ENCODE measurements around the gene NKAIN4. TPM values are rescaled to one million over a fixed set of nuclear protein-coding genes. Genes with fewer than 3 reads are reported as not detected.

Gene NKAIN4
- total and polyA plus RNA-seq, 2 experiments from 2014 or later, result 13.5 to 21.0 TPM

- Histone ChIP-seq H3K4me3 (no peak overlapping the region), H3K9me2 (replicated peaks; ENCODE audit: insufficient read depth) (no peaks in the 10 kb centered on the region), H3K9me3 (ENCODE audit: low read depth) (no peaks in the 10 kb centered on the region), H3K4me1 (ENCODE audit: insufficient read depth) (peaks cover 60% of the 10 kb centered on the region), H3K4me2 (no peak overlapping the region), H3K27ac (no peak overlapping the region), H3K36me3 (replicated peaks; ENCODE audit: insufficient read depth, low read depth) (no peaks in the 10 kb centered on the region), H4K20me1 (ENCODE audit: insufficient read depth, poor library complexity, severe bottlenecking) (no peaks in the 10 kb centered on the region), H3K27me3 (peaks cover 27% of the 10 kb centered on the region), H3K79me2 (no peaks in the 10 kb centered on the region), H2AFZ (no peak overlapping the region)
- DNase-seq (ENCODE audit: low spot score), result no peak
- WGBS (ENCODE audit: low lambda C conversion rate, missing lambda C conversion rate), result 96% methylated on average over 4 of the region's 4 CpGs
- TF ChIP-seq EZH2phosphoT487 (IDR thresholded peaks at IDR 0.05; ENCODE audit: low read depth, severe bottlenecking, unreplicated experiment), result no peak
- TF ChIP-seq EZH2 (IDR thresholded peaks at IDR 0.05; ENCODE audit: borderline replicate concordance), result no peak
- no peak for TF ChIP-seq CTCF (IDR thresholded peaks at IDR 0.05; ENCODE audit: poor library complexity)
These were observed 2.7 kb upstream of the NKAIN4 start for GRCh38 chr20:63256954-63257353.

DNA sequence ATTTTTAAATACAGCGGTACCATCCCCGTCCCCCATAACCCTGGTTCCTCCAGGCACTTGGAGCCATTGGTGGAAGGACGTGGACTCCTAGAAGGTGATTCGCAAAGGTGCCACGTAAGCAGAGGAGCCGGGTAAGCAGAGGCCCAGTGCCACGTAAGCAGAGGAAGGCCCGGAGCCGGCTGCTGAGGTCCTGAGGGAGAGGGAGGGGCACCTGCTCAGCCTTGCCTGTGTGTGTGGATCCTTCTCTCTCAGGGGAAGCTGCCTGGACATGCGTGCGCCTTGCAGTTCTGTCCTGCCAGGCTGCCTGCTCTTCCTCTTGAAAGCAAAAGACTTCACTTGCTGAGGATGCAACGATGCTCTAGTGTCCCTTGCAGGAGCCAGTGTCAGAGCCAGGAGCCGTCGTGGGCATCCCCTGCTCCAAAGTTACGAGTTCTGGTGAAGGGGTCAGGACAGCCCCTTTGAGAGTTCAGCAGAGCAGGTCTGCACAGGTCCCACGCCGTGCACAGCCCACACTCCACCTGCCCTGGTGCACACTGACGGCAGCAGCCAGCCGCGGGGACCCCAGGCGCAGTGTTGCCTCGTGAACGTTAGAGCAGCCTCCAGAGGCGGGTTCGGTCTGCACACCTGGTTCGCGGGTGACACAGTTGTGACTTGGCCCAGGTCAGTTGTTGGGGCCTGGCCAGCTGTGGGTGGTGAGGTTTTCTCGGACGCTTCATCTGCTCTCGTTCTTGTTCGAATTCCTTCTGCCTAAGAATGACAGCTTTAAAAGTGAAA, 1.9 kb upstream of the NKAIN4 start:
- WGBS (ENCODE audit: low lambda C conversion rate, missing lambda C conversion rate), result 69% methylated on average over 31 of the region's 31 CpGs
- Histone ChIP-seq H3K4me3 (no peak overlapping the region), H3K27ac (no peak overlapping the region), H2AFZ (no peak overlapping the region), H3K9me3 (ENCODE audit: low read depth) (no peaks in the 10 kb centered on the region), H3K4me1 (ENCODE audit: insufficient read depth) (peaks cover 53% of the 10 kb centered on the region), H4K20me1 (ENCODE audit: insufficient read depth, poor library complexity, severe bottlenecking) (no peaks in the 10 kb centered on the region), H3K36me3 (replicated peaks; ENCODE audit: insufficient read depth, low read depth) (no peaks in the 10 kb centered on the region), H3K4me2 (no peak overlapping the region), H3K79me2 (no peaks in the 10 kb centered on the region), H3K27me3 (peaks cover 27% of the 10 kb centered on the region), H3K9me2 (replicated peaks; ENCODE audit: insufficient read depth) (no peaks in the 10 kb centered on the region)
- no peak for DNase-seq (ENCODE audit: low spot score)
- TF ChIP-seq EZH2 (IDR thresholded peaks at IDR 0.05; ENCODE audit: borderline replicate concordance) (no peak), EZH2phosphoT487 (IDR thresholded peaks at IDR 0.05; ENCODE audit: low read depth, severe bottlenecking, unreplicated experiment) (no peak), CTCF (IDR thresholded peaks at IDR 0.05; ENCODE audit: poor library complexity) (no peak)

DNA sequence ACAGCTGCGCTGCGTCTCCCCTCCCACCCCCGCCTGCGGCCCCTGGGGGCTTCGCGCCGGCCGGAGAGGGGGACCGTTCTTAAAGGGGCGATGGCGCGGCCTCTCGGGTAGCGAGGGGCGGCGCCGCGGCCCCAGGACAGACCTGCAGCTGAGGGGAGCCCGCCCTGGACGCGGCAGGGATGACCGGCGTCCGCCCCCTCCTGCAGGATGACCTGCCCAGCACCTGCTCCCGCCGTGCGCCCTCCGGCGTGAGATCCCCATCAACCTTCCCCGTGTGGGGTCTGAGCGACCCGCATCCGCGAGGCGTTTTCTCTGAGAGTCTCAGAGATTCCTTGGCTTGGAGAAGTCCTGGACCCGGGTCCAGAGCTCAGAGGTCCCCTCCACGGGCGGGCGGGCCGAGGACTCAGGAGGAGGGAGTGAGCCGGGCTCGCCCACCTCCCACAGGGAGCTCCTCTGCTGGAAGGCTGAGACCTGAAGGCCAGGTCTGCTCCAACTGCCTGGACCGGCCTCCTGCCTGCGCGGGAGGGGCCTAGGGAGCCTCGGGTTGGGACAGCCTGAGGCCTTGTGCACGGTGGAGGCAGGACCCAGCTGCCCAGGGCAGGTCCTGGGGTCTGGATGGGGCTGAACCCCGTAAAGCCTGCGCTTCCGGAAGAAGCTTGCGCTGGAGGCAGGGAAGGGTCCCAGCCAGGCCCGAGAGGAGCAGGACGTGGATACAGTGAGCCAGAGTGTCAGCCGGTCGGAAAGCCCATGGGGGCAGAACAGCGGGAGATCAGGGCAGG, 532 bp upstream of the NKAIN4 start:
- peak overlapping the region; percentile 40 for H2AFZ ChIP-seq
- no peak overlapping the region for H3K4me3 ChIP-seq
- H3K4me2 ChIP-seq, result peak overlapping the region; percentile 86
- no peaks in the 10 kb centered on the region for H3K79me2 ChIP-seq
- WGBS (ENCODE audit: low lambda C conversion rate, missing lambda C conversion rate), result 10% methylated on average over 42 of the region's 56 CpGs
- H3K27ac ChIP-seq, result no peak overlapping the region
- peaks cover 40% of the 10 kb centered on the region for H3K4me1 ChIP-seq (ENCODE audit: insufficient read depth)
- H3K9me3 ChIP-seq (ENCODE audit: low read depth), result no peaks in the 10 kb centered on the region
- DNase-seq (ENCODE audit: low spot score), result no peak
- peaks cover 27% of the 10 kb centered on the region for H3K27me3 ChIP-seq
- no peaks in the 10 kb centered on the region for H4K20me1 ChIP-seq (ENCODE audit: insufficient read depth, poor library complexity, severe bottlenecking)
- TF ChIP-seq EZH2 (IDR thresholded peaks at IDR 0.05; ENCODE audit: borderline replicate concordance), result no peak
- TF ChIP-seq CTCF (IDR thresholded peaks at IDR 0.05; ENCODE audit: poor library complexity), result peak; percentile 22
- no peaks in the 10 kb centered on the region for H3K9me2 ChIP-seq (replicated peaks; ENCODE audit: insufficient read depth)
- H3K36me3 ChIP-seq (replicated peaks; ENCODE audit: insufficient read depth, low read depth), result no peaks in the 10 kb centered on the region
